ENCODE data around the gene CXCL14.

Gene CXCL14, protein sequence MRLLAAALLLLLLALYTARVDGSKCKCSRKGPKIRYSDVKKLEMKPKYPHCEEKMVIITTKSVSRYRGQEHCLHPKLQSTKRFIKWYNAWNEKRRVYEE

DNA sequence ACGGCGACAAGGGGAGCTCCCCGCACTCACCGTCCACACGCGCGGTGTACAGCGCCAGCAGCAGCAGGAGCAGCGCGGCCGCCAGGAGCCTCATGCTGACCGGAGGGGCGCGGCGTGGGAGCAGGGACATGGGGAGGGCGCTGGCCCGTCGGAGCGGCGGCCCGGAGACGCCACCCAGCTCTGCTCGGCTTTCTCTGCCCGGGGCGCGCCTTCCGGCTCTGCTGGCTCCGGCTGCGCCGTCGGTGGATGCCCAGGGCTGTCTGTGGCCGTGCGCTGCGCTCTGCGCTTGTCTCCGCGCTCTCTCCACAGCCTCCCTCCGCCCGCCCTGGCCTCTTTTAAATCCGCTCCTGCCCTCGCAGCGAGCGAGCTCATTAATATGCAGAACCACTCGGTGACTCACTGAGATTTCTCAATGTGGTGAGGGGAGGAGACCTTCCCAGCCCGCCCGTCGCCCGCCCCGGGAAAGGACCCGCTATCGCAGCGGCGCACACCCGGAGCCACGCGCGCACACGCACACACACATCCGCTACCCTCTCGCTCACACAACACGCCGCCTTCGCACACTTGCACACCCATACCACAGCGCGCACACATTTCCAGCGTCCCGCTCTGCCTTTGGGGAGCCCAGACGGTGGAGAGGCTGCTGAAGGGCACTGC is at the start of gene CXCL14:
Gene CXCL14, minus strand, starts transcription at position 307 of the 657 bp plus-strand sequence. Its CDS starts 213 bp downstream, at position 94.
- no peak for DNase-seq

DNA sequence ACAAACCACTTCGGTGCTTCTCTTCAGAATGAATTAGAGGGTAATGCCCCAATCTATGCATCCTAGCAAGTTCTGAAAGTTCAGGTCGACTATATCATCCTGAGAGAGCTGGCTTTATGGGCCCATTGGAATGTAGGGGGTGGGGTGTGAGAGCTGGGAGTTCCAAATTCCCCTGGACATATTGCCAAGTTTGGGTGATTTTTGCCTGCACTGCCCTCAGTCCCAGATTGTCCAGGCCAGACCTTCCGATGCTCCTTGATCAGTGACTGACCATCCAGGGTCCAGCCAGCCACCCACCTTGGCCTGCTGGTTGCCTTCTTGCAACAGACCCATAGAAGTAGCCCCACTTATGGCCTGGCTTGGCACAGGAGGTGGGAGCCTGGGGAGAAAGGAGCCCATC is 47.8 kb upstream of the CXCL14 start:
- DNase-seq = no peak

DNA sequence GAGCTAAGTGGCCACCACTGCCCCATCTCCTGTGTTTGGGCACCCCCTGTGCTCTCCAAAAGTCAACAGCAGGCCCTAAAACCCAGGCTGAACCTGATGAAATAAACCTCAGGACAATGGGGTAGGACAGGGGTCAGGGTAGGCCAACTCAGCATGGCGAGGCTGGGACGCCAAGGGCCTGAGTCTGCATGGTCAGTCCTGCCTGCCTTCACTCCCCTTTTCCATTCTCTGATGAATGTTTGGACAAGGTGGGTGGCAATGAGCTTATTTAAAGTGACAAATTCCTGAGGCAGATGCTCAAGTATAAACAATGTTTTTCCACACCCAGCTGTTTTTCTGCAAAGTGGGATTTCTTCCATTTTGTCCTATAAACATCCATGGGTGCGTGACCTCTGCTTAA is 47.2 kb upstream of the CXCL14 start:
- DNase-seq = no peak

DNA sequence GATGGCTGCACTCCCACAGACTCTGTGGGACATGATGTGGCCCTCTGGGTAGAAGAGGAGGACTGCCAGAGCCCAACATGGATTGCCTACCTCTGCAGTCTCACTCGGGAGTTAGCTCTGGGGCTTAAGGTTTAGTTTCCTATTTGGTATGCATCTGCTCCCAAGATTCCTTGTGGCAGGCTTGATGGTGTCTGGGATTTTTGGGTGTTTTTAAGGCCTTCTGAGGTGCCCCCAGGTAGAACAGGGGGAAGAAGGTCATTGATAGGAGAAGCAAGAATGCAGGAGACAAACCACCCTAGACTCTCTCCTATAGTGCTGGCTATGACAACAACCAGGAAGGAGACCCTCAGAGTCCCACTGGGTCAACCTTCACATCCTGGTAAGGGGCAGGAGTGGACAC is 46.7 kb upstream of the CXCL14 start:
- no peak for DNase-seq

DNA sequence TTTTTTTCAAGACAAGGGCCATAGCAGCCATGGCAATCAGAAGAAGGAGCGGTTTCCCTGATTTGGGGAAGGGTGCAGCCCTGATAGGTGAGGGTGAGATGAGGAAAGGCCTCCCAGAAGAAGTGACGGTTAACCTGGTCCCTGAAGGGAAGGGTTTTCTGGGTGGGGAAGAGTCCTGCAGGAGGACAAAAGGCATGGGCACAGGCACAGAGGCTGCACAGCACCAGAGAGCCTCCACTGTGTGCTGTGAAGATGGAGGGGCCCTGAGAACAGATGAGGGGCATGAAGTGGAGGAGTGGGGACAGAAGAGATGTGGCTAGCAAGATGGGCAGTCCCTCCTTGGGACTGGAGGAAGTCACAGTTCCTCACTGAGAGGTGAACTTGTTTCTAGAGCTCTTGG is 46.3 kb upstream of the CXCL14 start:
- no peak for DNase-seq

DNA sequence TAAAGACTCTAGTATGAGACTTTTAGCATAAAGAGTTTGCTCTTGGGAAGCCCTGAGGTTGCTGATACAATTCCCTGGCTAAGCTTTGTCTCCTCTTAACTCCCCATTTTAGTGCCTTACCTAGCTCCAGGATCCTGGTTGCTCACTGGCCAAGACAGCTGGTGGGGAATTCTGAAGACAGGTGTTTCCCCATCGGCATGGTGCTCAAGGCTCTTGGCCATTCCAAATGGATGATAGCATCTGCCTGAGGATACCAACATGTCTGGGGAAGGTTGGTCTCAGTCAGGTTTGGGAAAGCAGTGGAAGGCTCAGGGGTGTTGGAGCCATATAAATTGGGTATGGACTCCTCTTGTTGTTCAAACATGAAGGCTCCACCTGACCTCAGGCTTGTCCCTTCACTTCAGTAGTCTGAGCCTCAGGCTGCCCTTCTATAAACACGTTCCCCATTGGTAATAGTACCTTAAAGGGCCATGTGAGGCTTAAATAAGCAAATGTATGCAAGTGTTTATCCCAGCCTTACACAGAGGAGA is 44.5 kb upstream of the CXCL14 start:
- no peak for DNase-seq

DNA sequence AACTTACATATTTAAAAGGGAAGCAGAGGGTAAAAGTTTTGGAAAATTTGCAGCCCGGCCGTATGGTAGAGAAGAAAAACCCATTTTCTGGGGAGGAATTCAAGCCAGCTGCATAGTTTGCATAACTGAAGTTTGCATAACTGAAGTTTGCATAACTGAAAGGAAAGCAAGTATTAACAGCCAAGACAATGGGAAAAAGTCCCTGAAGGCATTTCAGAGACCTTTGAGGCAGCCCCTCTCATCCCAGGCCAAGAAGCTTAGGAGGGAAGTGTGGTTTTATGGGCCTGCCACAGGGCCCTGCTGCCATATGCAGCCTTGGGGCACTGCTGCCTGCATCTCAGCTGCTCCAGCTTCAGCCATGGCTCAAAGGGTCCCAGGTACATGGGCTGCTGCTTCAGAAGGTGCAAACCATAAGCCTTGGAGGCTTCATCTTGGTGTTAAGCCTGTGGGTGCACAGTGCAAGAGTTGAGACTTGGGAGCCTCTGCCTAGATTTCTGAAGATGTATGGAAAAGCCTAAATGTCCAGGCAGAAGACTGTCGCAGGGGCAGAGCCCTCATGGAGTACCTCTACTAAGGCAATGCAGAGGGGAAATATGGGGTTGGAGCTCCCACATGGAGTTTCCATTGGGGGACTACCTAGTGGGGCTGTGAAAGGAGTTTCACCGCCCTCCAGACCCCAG is 36.9 kb upstream of the CXCL14 start:
- no peak for DNase-seq

DNA sequence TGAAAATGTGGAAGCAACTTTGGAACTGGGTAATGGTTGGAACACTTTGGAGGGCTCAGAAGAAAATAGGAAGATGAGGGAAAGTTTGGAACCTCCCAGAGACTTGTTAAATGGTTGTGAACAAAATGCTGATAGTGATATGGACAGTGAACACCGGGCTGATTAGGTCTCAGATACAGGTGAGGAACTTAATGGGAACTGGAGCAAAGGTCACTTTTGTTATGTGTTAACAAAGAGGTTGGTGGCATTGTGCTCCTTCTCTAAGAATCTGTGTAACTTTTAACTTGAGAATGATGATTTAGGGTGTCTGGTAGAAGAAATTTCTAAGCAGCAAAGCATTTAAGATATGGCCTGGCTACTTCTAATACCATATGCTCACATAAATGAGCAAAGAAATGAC is 36.4 kb upstream of the CXCL14 start:
- no peak for DNase-seq

DNA sequence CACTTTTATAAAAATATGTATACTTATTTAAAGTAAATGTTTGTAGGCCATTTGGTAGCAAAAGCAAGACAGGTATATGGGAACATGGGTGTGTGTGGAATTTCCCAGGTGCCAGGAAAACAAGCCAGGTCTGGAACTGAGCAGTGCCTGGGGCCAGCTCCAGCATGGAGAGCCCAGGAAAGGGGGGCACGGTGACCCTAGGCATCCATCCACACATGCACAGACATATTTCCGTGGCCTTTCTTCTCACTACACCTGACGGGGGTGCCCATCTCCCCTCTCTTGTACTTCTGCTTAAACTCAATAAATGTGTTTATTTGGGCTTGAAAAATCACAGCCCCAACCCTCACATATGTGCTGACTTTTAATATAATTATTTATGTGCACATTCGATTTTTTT is 31.2 kb upstream of the CXCL14 start:
- DNase-seq = no peak

DNA sequence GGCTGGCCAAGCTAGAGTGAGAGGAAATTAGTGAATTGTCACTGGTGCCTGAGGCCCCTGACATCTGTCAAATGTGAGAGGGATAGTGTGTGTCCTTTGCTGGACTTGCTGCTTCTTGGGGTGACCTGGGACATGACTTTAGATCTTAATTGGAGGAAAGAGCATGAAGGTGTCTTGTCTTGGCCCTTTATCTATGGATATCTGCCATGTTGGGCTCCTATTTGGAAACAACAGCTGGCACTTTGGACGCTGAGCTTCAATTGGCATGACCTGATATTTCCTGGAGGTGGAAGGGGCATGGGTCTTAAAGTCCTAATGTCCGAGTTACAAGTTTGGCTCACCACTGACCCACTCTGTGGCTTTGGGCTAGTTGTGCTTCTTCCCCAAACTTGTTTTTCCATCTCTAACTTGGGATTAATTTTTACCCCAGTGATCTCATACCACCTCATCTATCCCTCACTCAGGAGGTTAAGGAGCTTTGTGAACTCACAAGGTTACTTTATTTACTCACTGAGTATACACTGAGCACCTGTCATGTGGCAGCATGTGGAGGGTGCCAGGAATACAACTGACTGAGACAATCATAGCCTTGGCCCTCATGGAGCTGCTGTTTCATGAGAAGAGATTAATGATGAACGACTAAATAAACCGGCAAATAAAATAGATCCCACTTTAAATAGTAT is 30.1 kb upstream of the CXCL14 start:
- DNase-seq = no peak

DNA sequence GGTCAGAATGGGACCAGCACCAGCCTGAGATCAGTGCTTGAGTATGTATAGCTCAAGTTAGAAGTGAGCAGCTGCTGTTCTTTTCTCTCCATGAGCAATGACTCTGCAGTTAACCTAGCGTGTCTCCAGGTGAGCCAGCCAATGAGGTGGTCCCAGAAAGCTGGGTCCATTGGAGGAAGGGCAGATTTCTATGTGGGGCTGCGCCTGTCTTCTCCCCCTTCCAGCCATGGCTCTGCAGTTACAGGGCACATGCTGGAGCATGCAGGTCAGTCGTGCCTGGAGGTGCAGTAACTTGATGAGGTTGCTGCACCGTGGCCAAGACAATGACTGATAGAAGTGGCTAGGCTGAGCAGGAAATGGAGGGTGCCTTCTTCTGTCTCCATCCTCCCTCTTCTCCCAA is 29.6 kb upstream of the CXCL14 start:
- no peak for DNase-seq

DNA sequence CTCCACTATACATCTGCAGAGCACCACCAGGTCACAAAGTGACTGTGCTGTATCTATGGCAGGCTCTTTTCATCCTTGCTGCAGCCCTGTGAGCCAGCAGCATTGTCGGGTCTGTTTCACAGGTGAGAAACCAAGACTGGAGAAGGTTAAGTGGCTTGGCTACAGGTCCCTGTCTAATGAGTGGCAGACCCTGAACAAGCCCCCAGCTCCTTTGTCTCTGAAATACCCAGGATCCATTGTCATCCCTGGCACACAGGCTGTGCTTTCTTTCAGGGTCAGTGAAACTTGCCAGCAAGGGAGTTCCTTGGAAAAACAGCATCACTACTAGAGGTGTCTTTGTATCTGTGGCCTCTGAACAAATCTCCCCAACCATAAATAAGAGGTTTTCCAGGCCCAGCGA is 27.6 kb upstream of the CXCL14 start:
- no peak for DNase-seq

DNA sequence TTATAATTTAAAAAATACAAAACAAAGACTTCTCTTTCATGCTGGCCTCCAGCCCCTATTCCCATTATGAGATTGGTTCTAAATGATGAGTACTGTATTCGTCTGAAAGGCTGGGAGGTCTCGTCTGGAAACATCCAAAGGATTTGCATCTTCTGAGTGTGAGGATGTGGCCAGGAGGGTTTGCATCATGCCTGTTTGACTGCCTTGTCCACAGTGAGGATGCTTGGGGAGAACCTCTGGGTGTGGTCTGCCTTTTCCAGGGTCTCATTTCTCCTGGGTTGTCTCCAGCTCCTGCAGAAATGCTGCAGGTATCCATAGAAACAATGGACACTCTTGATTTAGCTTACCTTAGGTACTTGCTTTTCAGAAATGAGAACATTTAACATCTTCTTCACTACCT is 26.4 kb upstream of the CXCL14 start:
- DNase-seq = no peak

DNA sequence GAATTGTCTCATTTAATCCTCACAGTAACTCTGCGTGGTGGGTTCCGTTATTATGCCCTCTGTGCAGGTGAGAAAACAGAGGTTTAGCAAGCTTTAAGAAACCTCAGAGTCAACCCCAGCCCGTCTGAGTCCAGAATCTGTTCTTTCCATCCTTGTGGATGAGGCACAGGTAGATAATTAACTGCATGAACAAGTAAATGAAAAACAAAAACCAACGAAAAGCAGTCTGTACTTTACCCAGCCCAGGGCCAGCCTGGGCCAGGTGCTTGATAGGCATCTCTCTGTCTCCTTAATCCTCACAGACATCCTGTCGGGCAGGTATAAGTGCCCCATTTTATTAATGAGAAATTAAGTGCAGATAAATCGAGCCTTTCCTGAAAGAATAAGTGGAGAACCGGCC is 25.3 kb upstream of the CXCL14 start:
- DNase-seq = no peak

DNA sequence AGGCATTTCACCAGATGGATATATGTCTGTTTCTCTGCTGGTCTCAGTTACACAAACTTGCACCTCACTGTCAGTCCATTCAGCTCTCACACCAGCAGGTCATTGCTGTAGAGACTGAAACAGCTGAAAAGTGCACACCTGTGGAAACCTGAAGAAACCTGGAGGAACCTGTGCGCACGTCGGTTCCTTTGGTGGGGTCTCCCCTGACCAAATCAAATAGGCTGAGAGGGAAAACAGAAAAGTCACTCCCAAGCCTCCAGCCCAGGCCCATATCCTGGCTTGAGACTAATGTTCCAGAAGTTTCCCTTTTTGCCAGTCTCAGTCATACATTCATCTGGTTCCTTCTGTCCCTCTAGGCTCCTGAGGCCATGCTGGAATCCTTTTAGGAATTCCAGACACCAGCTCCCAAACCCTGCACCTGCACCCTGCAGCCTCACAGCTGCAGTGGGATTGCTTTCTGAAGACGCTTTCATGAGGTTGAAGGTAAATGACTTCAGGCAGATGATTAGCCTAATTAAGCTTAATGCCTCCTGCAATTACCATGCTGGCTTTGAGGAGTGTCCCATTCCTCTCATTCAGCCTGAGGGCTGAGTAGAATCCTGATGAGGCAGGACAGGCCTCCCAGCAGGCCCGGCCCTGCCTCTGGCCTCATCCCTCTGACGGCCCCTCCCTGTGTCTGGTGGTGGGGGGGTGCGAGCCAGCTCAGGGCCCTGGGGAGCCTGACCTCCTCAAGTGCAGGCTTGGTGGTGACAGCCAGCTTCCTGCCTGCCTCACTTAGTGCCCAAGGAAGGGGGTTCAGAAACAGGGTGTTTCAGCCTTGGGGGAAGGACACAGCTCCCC is 24.3 kb upstream of the CXCL14 start:
- DNase-seq = no peak

DNA sequence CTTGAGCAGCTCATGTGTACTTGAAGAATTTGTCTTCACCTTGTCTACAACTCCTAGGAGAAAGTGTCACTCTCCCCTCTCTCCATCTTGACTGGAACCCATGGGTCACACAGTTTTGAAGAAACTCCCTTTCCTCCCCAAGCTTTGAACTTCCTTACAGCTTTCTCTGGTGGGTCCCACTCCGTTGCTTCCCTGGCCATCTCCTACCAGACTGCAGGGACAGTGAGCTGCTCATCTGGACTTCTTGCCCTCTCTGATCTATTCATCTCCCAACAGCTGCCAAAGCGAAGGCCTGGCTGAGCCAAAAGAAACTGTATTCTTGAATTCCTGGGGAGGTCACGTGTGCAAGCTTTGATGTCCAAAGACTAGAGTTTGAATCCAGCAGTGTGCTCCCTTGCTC is 22.7 kb upstream of the CXCL14 start:
- no peak for DNase-seq

DNA sequence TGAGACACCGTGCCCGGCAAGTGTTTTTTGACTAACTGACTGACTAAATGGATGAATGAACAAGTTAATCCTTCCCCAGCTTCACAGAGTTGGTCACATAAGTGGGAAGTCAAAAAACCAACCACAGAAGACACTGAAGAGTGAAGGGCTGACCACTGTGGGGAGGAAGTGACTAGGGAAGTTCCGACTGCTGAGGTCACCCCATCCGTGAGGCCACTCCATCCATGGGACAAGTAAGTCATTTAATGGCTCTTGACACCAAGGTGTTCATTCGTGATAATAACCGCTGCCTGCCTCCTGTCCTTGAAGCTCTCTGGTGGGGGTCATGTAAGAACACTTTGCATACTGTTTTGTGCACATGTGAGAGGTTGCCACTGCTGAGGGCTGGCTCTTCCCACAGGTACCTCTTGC is 22.2 kb upstream of the CXCL14 start:
- no peak for DNase-seq

DNA sequence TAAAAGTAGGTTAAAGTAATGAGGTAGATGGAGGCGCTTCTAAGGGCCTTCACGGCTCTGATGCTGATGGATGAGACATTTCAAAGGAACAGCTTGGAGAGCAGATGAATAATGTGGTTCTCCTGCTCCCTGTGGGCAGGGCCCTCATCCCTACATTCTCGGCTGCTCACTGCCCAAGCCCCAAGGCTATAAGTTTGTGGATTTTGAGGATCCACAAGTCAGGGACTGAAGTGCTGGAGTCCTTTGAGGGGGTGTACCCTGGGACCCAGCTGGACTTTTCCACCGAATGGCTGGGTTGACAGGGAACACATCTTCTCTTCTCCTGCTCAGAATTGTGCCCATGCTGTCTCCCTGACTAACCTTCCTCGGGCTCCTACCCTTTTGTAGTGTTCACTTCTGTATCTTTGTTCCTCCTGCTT is 21.4 kb upstream of the CXCL14 start:
- no peak for DNase-seq

DNA sequence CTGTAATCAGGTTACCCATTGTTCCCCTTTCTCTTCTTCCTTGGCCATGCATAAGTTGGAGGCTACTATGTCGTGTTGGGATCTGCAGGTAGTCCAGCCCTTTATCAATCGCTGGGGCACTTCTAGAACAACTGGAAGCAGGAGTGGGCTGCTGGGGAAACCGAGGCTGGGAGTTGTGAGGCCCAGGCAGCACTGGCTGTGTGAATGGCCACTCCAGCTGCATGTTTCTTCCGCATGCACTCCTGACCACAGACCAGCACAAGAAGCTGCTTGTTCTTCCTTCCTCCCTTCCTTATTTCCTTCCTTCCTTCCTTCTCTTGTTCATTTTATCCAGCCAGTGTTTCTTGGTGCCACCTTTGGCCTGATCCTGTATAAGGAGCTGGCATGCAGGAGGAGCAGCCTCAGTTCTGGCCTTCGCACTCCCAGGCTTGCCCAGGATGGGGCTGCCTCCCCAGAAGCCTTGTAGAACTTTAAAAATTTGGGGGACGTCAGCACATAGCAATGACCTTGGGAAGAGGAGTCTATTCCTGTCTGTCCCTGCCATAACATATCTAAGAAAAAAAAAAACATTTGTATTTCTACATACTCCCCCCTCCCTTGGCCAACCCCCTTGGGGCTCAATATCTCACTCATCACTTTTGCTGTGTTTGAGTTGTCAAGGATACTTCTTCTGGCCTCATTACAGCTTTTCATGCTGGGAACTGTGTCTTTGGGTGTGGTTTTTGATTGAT is 20.8 kb upstream of the CXCL14 start:
- DNase-seq = no peak

DNA sequence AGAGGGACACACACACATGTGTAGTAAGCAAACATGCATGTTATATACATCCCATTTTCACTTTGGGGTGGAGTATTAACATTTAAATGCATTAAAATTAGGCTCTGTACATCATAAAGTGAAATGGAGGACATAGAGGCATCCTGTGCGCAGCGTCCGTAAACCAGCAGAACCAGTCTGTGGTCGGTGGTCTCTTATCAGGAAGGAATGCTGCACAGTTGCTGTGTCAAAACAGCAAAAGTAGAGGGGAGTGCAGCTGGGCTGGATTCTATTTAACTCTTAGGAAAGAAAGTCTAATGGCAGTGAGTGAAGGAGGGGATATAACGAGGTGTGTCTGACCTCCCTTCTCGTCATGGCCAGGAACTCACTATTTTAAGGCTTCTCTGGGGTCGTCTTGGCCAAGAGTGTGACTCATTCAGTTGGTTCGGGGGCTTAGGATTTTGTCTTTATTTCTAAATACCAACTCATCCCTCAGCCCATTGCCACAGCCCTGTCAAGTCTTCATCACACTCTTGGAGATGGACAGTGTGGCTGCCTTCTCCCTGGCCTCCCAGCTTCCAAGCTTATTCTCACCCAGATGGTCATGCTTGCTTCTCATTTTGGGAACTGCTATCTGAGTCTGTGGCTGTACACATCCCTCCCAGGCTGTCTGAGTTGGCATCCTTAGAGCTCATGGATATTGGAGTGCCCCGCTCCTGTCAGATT is 20.1 kb upstream of the CXCL14 start:
- no peak for DNase-seq

DNA sequence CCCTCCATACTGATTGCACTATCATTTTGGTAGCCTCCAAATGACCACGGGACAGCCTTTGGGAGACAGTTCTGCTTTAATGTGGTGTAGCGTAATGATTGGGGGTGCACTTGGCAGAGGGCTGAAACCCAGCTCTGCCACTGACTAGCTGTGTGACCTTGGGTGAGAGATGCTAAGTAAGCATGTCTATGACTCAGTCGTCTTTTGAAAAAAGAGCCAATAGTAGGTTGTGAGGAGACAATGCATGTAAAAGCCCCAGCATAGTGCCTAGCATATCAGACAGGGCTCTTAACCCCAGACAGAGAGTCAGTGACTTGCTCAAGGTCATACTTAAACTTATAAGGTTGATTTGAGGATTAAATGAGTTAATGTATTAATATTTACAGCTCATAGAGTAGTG is 18.0 kb upstream of the CXCL14 start:
- DNase-seq = no peak
